NCI-H774 (cell line): ENCODE data around the gene MYO5C.
"Not testable (repeated sequence)": the region's sequence is repeated elsewhere in the genome, so short reads cannot be mapped to it uniquely, and the experiment has no call there.

Source experiments
- DNase-seq: peaks from one replicate; lab custom pipeline; 2025; lab: John Stamatoyannopoulos, UW

The MYO5C gene

DNA sequence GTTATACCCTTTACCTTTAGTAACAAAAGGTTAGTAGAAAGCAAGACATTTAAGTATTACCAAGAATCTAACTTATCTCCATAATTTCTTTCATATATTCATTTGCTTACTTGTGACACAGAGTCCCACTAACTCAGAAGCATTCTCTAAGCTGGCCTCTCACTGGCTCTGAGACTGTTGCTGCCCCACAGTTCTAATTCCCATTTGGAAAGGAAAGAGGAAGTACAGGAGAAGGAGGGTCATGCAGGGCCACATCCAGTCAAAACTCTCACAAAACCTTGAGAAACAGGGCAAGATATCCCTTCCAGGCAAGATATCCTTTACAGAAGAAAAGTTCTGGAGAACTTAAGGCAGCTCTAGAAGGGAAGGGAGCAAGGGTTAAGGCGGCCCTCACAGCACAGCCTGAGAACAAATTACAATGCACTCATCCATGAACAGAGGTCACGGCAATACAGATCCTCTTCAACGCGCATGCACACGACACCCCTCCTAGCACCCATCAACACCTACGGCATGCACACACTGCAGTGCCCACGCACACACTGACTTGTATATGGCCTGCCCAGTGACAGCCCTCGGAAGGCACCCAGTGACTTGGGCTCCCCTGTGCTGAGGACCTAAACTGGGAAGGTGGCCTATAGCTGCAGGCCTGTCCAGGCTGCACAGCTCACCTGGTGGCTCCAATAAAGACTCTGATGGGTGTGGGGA lies 13.0 kb upstream of the MYO5C start:
- no peak for DNase-seq

DNA sequence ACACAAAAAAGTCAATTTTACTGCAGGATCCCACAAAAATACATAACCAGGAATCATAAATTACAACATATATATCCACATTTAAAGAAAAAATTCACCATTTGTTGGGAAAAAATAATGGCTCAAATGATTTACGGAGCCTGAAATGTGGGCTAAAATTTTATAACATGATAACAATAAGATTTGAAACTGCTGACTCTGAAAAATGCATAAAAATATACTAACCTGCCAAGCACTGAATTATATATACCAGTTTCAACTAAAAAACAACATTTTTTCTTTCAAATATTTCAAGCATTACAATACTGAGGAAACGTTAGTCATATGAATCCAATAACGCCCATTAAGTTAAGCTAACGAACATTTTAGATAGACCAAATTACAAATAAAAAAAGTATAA lies 12.2 kb upstream of the MYO5C start:
- DNase-seq = no peak

DNA sequence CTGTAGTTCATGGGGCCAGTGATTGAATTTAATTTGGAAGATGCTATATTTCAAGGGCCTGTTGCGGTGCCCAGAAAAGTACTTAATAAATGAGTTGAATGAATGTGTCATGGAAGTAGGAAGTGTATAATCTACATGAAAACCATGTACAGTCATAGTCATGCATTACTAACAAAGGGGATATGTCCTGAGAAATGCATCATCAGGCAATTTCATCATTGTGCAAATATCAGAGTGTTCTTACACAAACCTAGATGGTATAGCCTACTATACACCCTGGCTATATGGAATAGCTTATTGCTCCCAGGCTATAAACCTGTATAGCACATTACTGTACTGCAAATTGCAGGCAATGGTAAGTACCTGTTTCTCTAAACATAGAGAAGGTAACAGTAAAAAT lies 10.7 kb upstream of the MYO5C start:
- no peak for DNase-seq

DNA sequence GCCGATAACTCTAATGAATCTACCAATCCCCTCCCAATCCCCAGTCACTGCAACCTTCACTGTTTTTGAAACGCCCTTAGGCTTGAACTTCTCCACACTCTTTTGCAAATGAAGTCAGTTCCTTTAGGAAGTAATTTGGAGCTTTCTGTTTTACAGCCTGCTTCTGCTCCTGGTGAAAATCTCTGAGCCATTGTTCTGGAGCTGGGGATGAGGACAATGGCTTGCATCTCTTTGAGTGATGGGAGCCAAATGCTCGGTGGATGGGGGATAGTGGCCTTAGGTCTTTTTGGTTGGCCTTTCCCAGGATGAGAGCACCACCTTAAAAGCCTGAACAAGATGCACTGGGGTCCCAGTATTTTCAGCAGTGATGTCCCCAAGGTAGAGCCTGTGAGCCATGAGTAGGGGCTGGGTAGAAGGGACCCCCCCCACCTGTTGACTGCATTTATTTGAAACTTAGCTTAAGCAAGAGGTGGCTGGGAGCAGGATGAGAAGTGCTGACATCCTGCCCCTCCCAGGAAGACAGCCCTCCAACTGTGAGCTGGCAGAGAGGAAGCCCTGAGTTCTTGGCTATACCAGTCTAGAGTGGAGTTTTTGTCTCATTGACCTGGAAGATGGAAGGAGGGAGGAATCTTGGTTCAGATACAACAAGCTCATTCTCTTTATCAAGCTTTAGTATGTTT lies 7.6 kb upstream of the MYO5C start:
- no peak for DNase-seq

DNA sequence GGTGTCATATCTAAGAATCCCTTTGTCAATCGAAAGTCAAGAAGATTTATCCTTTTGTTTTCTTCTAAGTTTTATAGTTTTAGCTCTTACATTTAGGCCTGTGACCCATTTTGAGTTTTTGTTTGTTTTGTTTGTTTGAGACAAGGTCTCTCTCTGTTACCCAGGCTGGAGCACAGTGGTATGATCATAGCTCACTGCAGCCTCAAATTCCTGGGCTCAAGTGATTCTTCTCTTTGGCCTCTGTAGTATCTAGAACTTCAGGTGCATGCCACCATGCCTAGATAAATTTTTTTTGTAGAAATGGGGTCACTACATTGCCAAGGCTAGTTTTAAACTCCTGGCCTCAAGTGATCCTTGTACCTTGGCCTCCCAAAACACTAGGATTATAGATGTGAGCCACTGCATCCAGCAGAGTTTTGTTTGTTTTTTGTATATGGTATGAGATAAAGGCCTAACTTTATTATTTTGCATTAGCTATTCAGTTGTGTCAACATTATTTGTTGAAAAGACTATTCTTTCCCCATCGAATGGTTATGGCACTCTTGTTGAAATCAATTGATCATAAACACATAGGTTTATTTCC lies 5.8 kb upstream of the MYO5C start:
- DNase-seq = no peak

DNA sequence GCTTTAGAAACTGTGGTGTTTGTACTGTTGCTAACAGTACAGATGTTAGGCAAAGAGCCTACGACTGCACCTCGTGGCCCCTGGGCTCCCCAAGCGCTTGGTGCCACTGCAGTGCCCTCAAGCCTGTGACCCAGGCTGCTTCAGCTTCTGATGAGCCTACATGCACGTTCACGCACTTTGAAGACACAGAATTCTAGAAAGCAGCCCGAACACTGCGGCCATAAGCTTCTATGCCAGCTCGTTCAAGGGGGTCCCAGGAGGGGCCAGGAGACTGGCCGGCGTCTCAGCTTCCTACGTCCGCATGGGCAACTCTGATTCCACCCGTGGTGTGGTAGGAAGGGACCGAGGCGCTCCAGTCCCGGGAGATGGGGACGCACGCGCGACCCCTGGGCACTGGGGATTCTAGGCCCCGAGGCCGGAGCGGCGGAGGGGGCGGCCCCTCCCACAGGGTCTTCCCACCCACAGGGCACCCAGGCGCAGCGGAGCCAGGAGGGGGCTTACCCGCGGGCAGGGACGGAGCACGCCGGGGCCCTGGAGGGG lies 653 bp downstream of the MYO5C start:
- DNase-seq = no peak

DNA sequence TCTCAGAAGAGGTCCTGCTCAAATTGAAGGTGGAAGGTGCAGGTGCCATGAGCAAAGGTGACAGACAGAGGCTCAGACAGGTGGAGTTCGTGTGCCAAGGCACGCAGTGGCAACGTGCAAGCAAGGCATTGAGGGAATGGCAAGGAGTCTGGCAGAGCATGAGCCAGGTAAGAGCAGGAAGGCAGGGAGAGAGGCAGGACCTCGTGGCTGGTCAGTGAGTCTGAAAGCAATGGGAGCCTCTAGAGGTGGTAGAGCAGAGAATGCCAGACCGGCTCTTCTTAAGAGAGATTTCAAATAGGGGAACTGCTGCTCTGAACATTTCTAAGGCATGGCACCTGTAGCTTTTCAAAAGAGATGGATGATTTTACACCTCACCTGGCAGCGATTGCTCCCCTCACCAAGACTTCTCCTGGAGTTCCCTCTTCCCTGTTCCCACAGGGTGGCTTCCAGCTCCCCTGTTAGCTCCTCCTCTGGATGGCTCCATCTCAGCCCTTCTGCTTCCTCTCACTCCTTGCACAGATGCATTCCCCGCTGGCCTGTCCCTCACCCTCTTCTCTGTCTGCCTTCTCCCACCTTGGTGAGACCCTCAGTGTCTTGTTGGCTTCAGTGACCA lies 2.7 kb downstream of the MYO5C start:
- no peak for DNase-seq

DNA sequence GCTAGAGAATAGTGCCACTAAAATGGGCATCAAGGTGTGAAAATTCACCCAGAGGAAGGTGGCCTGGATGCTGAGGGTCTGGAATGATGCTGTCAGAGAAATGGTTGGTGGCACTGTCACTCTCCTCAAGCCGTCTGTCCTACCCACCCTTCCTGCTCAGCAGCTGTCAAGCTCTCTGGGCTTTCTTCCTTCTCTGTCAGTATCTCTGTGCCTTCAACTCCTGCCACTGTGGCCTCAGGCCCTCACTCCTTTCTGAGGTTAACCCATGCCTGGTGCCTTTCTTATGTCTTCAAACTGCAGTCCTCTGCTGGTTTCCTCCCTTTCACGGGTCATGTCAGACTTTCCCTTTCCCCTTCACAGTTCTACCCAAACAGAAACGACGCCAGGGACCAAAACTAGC lies 4.4 kb downstream of the MYO5C start:
- no peak for DNase-seq

DNA sequence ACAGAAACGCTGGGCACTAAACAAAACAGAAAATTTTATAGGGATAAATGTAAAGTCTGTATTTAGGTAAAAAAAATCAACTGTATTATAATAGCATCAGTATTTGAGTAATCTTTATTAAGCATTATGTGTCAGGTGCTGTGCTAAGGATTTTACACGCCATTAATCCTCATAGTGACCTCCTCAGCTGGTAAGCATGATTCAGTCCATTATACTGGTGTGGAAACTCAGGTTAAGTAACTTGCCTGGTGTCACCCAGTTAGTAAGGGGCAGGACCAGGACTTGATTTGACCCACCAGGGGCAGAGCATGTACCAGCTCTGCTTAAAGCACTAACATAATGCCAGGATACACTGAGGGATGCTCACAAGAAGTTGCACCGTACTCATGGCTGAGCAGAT lies 4.8 kb downstream of the MYO5C start:
- no peak for DNase-seq

DNA sequence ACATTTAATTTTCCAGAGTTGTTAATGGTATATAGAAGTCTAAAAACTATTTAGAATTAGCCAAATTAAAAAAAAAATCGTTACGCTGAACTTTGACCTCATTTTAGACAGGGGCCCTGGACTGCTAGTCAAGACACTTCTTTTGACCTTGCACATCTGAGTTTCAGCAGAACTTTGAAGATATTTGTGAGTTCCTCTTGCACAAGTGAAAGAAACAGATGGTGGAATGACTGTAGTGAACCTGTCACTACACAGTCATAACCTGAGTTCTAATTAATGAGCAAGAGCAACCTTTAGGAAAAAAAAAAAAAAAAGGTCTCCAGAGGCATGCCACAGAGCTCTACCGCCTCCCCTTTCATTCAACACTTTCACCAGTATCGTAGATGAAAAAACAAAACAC lies 5.3 kb downstream of the MYO5C start:
- no peak for DNase-seq

DNA sequence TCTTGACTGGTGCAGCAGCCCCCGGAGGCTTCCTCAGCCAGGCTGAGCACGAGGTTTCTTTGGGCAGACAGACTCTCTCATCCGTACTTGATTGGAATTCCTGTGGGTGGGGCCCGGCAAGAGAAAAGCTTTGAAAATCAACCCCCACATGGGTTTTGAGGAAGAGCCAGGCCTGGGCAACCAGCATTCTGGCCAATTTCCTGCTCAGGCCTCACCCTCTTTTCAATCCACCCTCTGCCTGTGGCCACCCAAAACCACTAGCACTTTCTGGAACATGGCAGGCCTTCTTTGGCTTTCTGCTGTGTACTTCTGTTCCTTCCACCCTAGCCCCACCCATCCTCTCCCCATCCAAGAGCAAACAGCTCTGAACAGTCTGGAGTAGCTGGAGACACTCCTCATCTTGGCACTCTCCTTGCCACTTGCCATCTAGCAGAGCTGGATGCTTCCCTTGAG lies 5.9 kb downstream of the MYO5C start:
- no peak for DNase-seq

DNA sequence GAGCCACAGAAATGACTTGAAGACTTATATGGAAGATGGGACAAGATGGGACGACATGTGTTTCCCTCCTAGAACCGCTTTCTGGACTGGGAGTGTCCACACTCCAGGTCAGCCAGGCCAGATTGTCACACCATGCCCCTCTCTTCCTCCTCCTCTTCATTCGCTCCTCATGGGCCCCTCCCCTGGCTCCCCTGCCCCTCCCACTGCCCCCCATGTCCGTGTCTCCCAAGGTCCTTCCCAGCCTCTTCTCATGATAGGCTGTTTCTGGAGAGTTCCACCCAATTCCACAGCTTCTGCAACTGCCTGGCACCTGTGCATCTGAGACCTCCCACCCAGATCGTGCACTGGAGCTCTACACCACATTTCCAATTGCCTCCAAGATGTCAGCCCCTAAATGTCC lies 6.6 kb downstream of the MYO5C start:
- no peak for DNase-seq

DNA sequence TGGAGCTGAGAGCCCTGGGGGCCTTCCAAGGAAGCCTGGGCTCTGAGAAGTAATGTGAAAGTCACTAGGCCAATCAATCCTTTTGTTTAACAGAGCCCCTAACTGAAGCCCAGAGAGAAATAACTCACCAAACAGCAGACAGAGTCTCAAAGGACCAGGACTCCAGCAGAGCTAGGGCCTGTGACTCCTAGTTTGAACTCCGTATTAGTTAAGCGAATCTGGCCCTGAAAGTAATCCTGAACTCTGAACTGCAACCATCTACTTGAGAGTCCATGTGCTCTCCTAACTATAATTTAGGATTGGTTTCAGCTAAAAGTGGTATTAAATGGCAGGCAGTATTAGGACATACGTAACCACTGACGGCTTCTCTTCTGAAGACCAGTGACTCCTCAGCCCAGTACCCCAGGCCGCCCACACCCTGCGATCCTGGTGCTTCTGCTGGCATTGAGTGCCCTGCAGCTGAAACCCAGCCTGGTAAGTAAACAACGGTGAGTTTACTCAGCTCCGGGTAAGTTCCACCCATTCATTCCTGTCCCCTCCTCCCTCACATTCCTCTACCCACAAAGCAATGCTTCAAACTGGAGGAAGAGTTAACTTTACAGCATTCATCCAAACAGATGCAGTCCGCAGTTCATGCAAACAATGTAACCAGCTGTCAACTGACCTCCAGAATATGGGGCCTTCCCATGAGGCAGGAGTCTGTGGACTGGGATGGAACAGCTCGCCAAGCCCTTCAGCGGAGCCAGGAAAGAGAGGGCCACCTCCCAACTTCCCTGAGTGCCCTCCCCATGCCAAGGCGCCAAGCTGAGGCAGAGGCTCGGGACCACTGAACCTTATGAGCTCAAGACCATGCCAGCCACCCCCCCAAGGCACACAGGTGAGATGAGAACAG lies 7.3 kb downstream of the MYO5C start:
- DNase-seq = peak; percentile 14

DNA sequence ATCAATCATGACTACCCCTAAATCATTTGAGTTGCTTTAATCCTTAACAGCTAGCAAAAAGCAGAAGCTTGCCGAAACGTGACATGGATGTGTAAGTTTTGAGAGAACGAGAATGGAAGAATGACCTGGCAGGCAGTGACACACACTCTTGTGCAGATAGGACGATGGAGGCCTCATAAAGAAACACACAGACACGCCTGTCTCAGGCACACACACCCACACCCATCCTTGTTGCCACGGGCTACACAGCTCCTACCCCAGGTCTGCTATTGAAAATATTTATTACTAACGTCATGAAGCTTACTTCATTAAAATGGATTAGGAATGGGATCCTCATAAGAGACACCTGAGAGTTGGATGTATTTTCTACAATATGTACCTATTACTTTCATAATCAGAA lies 8.5 kb downstream of the MYO5C start:
- DNase-seq = no peak

DNA sequence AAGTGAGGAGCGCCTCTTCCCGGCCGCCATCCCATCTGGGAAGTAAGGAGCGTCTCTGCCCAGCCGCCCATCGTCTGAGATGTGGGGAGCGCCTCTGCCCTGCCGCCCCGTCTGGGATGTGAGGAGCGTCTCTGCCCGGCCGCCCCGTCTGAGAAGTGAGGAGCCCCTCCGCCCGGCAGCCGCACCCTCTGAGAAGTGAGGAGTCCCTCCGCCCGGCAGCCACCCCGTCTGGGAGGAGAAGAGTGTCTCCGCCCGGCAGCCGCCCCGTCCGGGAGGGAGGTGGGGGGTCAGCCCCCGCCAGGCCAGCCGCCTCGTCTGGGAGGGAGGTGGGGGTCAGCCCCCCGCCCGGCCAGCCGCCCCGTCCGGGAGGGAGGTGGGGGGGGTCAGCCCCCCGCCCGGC lies 9.7 kb downstream of the MYO5C start:
- not testable (repeated sequence) for DNase-seq

DNA sequence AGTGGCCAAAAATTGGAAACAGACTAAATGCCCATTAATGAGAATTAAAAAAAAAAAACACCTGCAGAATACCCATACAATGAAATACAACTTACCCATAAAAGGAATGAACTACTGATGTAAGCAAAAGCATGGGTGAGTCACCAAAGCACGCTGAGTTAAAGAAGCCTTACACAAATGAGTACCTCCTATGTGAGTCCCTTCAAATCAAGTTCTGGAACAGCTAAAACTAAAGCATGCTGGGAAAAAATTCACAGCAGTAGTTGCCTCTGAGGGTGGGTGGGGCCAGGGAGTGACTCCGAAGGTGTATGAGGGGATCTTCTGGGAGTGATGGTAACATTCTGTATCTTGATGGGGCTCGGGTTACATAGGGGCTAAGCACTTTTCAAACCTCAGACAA lies 11.4 kb downstream of the MYO5C start:
- no peak for DNase-seq

DNA sequence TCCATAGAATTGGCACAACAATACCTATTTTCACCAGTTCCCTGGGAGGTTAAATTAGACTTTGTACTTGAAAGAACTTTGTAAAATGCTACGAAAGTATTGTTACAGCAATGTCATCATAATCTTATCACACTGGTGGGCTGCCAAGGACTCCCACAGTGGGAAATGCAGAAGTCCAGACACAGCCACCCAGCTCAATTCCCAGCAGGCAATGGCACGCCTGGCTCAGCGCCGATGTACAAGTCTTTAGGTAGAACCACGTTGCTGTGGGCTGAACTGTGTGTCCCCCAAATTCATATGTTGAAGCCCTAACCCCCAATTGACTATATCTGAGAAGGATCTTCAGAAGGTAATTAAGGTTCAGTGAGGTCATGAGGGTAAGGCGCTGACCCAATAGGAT lies 12.3 kb downstream of the MYO5C start:
- no peak for DNase-seq

DNA sequence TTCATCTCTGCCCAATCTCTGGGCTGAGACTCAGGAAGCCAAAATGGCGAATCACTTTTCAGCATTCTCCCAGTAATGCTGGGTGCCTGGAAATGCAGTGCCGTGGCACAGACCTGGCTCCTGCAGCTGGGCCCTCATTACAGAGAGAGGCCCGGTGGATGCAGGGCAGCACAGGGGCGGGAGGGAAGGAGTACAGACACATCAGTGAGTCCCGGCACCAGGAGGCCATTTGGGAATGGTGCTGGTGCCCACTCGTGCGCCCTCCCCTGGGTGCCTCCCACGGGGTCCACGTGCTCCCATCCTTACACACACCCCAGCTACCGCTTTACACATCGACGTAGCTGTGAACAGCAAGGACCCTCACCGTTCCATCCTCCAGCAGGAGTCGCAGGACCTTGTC lies 13.2 kb downstream of the MYO5C start:
- no peak for DNase-seq

DNA sequence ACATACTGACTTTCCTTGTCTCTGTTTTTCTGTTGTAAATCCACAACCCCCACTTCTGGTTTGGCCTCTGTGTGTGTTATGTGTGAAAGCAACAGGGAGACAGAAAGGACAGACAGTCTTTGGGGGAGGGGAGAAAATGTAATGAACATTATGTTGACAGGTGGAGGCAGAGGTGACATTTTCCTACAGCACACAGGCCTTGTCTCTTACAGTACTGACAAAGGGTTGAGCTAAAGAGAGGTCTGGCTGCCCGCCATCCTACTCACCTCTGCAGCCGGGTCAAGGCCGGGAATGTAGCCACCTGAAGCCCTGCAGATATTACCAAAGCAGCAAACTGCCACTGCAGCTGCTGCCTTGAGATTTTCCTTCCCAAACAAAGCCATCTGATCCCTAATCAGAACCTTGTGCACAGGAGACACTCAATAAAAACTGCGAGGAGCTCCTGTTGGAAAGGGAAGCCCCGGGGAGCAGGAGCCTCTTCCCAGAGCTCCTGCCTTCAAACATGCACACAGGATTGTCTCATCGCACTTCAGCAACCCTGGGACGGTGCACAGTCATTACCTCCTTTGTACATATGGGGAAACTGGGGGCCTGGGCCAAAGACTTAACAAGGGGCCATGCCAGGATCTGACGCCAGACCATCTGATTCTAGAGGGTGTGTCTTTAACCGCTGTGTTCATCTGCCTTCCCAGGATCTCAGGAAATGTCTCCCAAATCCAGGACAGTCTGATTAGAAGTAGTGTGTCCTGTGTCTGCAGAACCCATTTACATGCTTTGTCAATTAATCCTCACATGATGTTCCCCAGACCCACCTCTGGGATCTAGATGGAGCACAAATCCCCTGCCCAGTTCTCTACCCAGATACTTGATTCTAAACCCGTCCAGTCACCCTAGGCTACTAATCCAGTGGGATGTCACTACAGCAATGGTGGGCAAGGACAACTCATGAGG lies 14.2 kb downstream of the MYO5C start:
- DNase-seq = no peak

DNA sequence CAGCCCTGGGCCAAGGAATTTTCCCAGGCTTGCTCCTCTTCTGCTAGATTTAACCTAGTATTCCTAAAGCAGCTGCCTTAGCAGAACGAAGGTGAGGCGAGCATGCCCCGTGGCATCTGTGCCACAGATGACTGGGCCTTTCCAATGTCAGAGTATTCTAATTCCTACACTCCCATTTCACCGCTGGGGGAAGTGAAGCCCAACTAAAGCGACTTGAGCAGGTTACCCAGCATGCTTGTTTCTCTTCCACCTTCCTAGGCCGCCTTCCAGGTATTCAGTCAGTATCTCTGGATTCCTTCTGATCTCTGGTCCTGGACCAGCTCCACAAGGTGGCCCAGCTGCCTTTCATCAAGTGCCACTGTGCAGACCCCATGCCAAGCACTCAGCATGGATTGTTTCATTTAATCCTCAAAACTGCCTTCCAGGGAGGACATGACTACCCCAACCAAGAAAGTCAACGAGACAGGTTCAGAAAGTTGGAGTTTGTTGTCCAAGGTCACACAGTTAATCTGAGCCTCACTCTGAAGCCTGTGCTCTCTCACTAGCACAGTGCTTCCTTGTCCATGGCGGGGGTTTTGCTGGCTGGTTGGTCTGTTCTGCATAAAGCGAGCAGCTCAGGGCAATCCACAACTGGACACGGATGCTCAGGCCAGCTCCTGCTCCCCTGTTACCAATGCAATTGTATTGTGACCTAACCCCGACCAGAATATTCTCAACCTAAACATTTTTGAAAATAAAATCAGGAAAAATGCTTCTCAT lies 15.1 kb downstream of the MYO5C start:
- no peak for DNase-seq
